ENCODE results near the gene PDGFB. TPM values are rescaled to one million over a fixed set of nuclear protein-coding genes. Genes with fewer than 3 reads are reported as not detected.
A peak's percentile ranks its signal among the peaks of the same experiment; 100 is the strongest.

Gene PDGFB
- total and polyA plus RNA-seq, 2 donors (not counting 1 experiment from before 2014, with no cell fraction given) = 0.04 TPM; not detected in 1

GRCh38 chr22:39244136-39244495 lies 666 bp downstream of the PDGFB start:
- intact Hi-C loops (cut with micrococcal nuclease) = no loop called here
- no peak overlapping the region for H3K9ac ChIP-seq (ENCODE audit: low read length)
- peaks cover 0 to 81% (median 36%) of the 10 kb centered on the region in 4 experiments for H3K27me3 ChIP-seq (replicated peaks in 1 of 4; ENCODE audit: control extremely low read depth in 1 of 4, control insufficient read depth in 3 of 4, insufficient read depth in 4 of 4, low read length in 3 of 4)
- H3K4me1 ChIP-seq (ENCODE audit: control insufficient read depth in 2 of 2, insufficient read depth in 2 of 2, low read length in 2 of 2) = peaks cover 35 to 43% of the 10 kb centered on the region in 2 donors
- no peak overlapping the region for H2AFZ ChIP-seq (ENCODE audit: insufficient read depth, low read depth, low read length, poor library complexity, severe bottlenecking)
- Mint-ChIP-seq H3K27ac (no peak overlapping the region), H3K4me1 (peaks cover 30% of the 10 kb centered on the region), H3K9me3 (ENCODE audit: insufficient read depth) (no peaks in the 10 kb centered on the region), H3K27me3 (peaks cover 65% of the 10 kb centered on the region), H3K4me3 (peak overlapping the region; percentile 72)
- ATAC-seq (ENCODE audit: low read depth) = no peak
- ChIA-PET CTCF (no interaction called here), POLR2A (no interaction called here)
- WGBS (ENCODE audit: insufficient coverage) = 3% methylated on average over 30 of the region's 30 CpGs
- peak overlapping the region in 3 of 5 experiments; percentile 18 to 24 (median 21) for H3K4me3 ChIP-seq (ENCODE audit: control extremely low read depth in 1 of 5, extremely low read depth in 1 of 5, insufficient read depth in 1 of 5, low read depth in 2 of 5, low read length in 4 of 5)
- H3K79me2 ChIP-seq (ENCODE audit: control insufficient read depth, insufficient read depth, low read length) = no peaks in the 10 kb centered on the region
- H3K9me3 ChIP-seq (ENCODE audit: control extremely low read depth in 1 of 3, control insufficient read depth in 2 of 3, insufficient read depth in 1 of 3, low read length in 2 of 3) = peaks cover 0 to 19% (median 0%) of the 10 kb centered on the region in 3 donors
- H3K27ac ChIP-seq (ENCODE audit: low read length in 2 of 2) = no peak overlapping the region
- H4K20me1 ChIP-seq (ENCODE audit: control insufficient read depth, insufficient read depth, low read length, poor library complexity, severe bottlenecking) = no peaks in the 10 kb centered on the region
- TF ChIP-seq EZH2 (IDR thresholded peaks at IDR 0.05; ENCODE audit: borderline replicate concordance, insufficient read depth, low read depth, low read length, poor library complexity, severe bottlenecking) (no peak), CTCF (IDR thresholded peaks at IDR 0.05) (no peak)
- no peaks in the 10 kb centered on the region for H3K36me3 ChIP-seq (replicated peaks in 1 of 2; ENCODE audit: control extremely low read depth in 1 of 2, control insufficient read depth in 1 of 2, extremely low read depth in 1 of 2, insufficient read depth in 2 of 2, low read length in 1 of 2)
- DNase-seq = peak; percentile 40
- peak overlapping the region; percentile 77 for H3K4me2 ChIP-seq (replicated peaks; ENCODE audit: low read depth, low read length, poor library complexity, severe bottlenecking)

GRCh38 chr22:39243439-39244135 lies 1.2 kb downstream of the PDGFB start:
- Mint-ChIP-seq H3K4me3 (peak overlapping the region; percentile 71), H3K4me1 (peaks cover 30% of the 10 kb centered on the region), H3K27me3 (peaks cover 68% of the 10 kb centered on the region), H3K27ac (no peak overlapping the region), H3K9me3 (ENCODE audit: insufficient read depth) (no peaks in the 10 kb centered on the region)
- intact Hi-C loops (cut with micrococcal nuclease) = no loop called here
- peaks cover 35 to 43% of the 10 kb centered on the region in 2 donors for H3K4me1 ChIP-seq (ENCODE audit: control insufficient read depth in 2 of 2, insufficient read depth in 2 of 2, low read length in 2 of 2)
- H3K27me3 ChIP-seq (replicated peaks in 1 of 4; ENCODE audit: control extremely low read depth in 1 of 4, control insufficient read depth in 3 of 4, insufficient read depth in 4 of 4, low read length in 3 of 4) = peaks cover 0 to 79% (median 34%) of the 10 kb centered on the region in 4 experiments
- no peaks in the 10 kb centered on the region for H3K36me3 ChIP-seq (replicated peaks in 1 of 2; ENCODE audit: control extremely low read depth in 1 of 2, control insufficient read depth in 1 of 2, extremely low read depth in 1 of 2, insufficient read depth in 2 of 2, low read length in 1 of 2)
- H3K79me2 ChIP-seq (ENCODE audit: control insufficient read depth, insufficient read depth, low read length) = no peaks in the 10 kb centered on the region
- H2AFZ ChIP-seq (ENCODE audit: insufficient read depth, low read depth, low read length, poor library complexity, severe bottlenecking) = peak overlapping the region; percentile 33
- TF ChIP-seq EZH2 (IDR thresholded peaks at IDR 0.05; ENCODE audit: borderline replicate concordance, insufficient read depth, low read depth, low read length, poor library complexity, severe bottlenecking) (no peak), CTCF (IDR thresholded peaks at IDR 0.05) (no peak)
- no peak overlapping the region for H3K27ac ChIP-seq (ENCODE audit: low read length in 2 of 2)
- no peaks in the 10 kb centered on the region for H4K20me1 ChIP-seq (ENCODE audit: control insufficient read depth, insufficient read depth, low read length, poor library complexity, severe bottlenecking)
- peaks cover 0 to 19% (median 0%) of the 10 kb centered on the region in 3 donors for H3K9me3 ChIP-seq (ENCODE audit: control extremely low read depth in 1 of 3, control insufficient read depth in 2 of 3, insufficient read depth in 1 of 3, low read length in 2 of 3)
- ChIA-PET POLR2A (no interaction called here), CTCF (no interaction called here)
- DNase-seq (peak; percentile 45), ATAC-seq (ENCODE audit: low read depth) (no peak)
- WGBS (ENCODE audit: insufficient coverage) = 4% methylated on average over 60 of the region's 65 CpGs
- peak overlapping the region in 3 of 5 experiments; percentile 25 to 33 (median 33) for H3K4me3 ChIP-seq (ENCODE audit: control extremely low read depth in 1 of 5, extremely low read depth in 1 of 5, insufficient read depth in 1 of 5, low read depth in 2 of 5, low read length in 4 of 5)
- H3K9ac ChIP-seq (ENCODE audit: low read length) = peak overlapping the region; percentile 42
- peak overlapping the region; percentile 77 for H3K4me2 ChIP-seq (replicated peaks; ENCODE audit: low read depth, low read length, poor library complexity, severe bottlenecking)

All from B cell (primary cell).